H1 (cell line): ENCODE results near the gene WASL. TPM values are rescaled to one million over a fixed set of nuclear protein-coding genes. Genes with fewer than 3 reads are reported as not detected.
A peak's percentile ranks its signal among the peaks of the same experiment; 100 is the strongest.

ENCODE experiments used
- ATF2 ChIP-seq: IDR thresholded peaks from 2 replicates; pipeline ENCODE4 v1.6.1; 2012; ENCODE audit warnings: low read length, inconsistent platforms
- RXRA ChIP-seq: IDR thresholded peaks from 2 replicates; pipeline ENCODE4 v1.6.1; 2011; ENCODE audit warnings: low read depth, mild to moderate bottlenecking, low read length, moderate library complexity; ENCODE audit not compliant: insufficient read depth
- YY1 ChIP-seq: IDR thresholded peaks from 2 replicates; pipeline ENCODE4 v1.6.1; 2011; ENCODE audit warnings: low read depth, mild to moderate bottlenecking, low read length
- ZNF274 ChIP-seq: IDR thresholded peaks from 2 replicates; pipeline ENCODE4 v1.7.0; 2012; ENCODE audit warnings: low read length, borderline replicate concordance; ENCODE audit errors: extremely low read depth
- polyA plus RNA-seq, 7 experiments: library from polyadenylated mRNA; depleted of rRNA in 3 of 7; stranded (reverse) in 5 of 7; unstranded in 2 of 7; fragments of >200 nt in 5 of 7; fragments of 200-250 nt in 2 of 7; gene quantifications; 1 replicate in 5 of 7; 2 replicates in 1 of 7; 4 replicates in 1 of 7; pipeline versions ENCODE4 v1.2.1 to v1.2.3, GENCODE V29; 2011 to 2013; ENCODE audit warnings: missing spikeins in 2 of 7, mixed read lengths in 2 of 7
- total RNA-seq: library from RNA; stranded (reverse); fragmentation: NEBNext Ultra II Directional; extraction: Animal tissue kit (Norgen Biotek cat#: 25700); gene quantifications from 2 replicates; pipeline ENCODE4 v1.2.1, GENCODE V29; 2021

WASL gene
- total and polyA plus RNA-seq, 2 of the 8 experiments (the other 6 are each of a cell fraction or from before 2014, with no cell fraction given): 7.7 to 38.9 TPM

DNA sequence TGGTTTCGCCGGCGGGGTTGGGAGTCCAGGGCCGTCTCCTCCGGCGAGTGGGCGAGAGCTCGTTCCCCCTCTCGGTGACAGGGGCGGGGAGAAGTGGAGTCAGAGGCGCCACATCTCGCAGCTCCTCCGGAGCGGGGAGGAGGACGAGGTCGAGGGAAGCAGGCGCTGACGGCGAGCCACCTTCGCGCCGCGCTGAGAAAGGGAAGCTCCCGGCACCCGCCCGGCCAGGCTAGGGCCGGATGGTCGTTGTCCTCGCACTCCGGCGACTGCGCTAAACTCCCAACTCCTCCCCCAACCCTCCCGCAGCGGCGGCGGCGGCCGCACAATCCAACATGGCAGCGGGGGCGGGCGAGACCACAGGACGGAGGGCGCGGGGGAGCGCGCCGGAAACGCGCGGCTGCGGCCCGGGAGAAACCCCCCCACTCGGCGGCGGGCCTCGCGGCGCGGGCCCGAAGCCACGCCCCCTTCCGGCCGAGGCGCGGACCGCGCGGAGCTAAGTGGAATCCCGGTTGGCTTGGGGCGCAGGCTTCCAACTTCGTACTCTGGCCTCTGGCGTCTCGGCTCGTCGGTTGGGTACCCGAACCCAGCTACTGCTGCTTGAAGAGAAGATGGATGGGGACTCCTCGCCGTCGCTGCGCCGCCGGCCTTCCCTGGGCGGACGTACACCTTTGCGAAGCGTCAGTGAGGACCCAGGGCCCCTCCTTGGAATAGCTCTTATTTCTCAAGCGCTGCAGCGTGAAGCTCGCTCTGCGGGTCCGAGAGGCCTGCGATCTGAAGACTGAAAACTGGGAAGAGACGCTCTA lies at the start of gene WASL (continued):
- TF ChIP-seq ZNF274 (no peak), YY1 (peak; percentile 90), ATF2 (no peak), RXRA (no peak)
